Measurements from ENCODE around the gene TNS3. TPM values are rescaled to one million over a fixed set of nuclear protein-coding genes. Genes with fewer than 3 reads are reported as not detected.
"Not testable (repeated sequence)": the region's sequence is repeated elsewhere in the genome, so short reads cannot be mapped to it uniquely, and the experiment has no call there.

Gene TNS3
- polyA plus RNA-seq, 3 donors = 85.9 to 94.6 (median 88.0) TPM

DNA sequence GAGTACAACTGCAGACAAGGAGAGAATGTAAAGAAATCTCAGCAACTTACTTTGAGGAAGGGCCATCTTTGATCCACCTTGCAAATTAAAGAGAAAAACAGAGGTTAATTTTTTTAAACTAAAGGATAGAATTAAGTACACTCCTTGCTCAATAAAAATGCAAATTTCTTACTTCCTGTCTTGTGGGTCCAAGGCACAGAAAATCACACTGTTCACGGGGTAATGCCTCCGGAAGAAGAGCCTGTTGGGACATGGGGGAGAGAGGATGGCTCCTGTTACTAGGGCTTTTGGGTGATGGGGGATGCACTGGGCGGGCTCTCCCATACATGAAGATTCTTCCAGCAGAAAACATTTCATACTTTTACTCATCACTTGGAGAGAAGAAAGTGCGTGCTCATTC is 301.8 kb downstream of the TNS3 start:
- no peak for DNase-seq (ENCODE audit: low read depth in 3 of 3, low spot score in 2 of 3)

DNA sequence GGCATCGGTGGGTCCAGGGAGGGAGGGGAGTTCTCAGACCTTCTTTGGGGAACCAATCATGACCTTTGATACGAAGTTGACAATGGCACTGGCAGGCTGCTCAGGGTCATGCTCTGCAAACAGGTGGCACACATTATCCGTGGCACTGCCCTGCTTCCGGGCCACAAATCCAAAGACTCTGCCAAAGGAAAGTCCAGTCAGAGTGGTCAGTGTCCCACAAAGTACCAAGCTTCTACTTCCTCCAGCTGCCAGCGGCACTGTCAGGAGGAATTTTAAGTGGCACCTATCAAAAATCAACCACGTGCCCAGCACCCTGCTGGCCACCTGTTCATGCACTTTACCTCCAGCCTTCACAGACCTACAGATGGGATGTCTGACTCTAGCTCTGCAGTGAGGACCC is 303.9 kb downstream of the TNS3 start:
- no peak for DNase-seq (ENCODE audit: low read depth in 3 of 3, low spot score in 2 of 3)

GRCh38 chr7:47277321-47277781 is 304.6 kb downstream of the TNS3 start:
- no peak for DNase-seq (ENCODE audit: low read depth in 3 of 3, low spot score in 2 of 3)

GRCh38 chr7:47273974-47274766 is 307.7 kb downstream of the TNS3 start:
- no peak for DNase-seq (ENCODE audit: low read depth in 3 of 3, low spot score in 2 of 3)

- DNase-seq (ENCODE audit: low read depth in 3 of 3, low spot score in 2 of 3) = no peak
Measured at GRCh38 chr7:47273088-47273487, 308.8 kb downstream of the TNS3 start.

GRCh38 chr7:47271749-47272148 is 310.2 kb downstream of the TNS3 start:
- no peak for DNase-seq (ENCODE audit: low read depth in 3 of 3, low spot score in 2 of 3)

GRCh38 chr7:47268851-47269836 is 312.8 kb downstream of the TNS3 start:
- DNase-seq (ENCODE audit: low read depth in 3 of 3, low spot score in 2 of 3) = no peak

GRCh38 chr7:47267346-47267745 is 314.6 kb downstream of the TNS3 start:
- no peak for DNase-seq (ENCODE audit: low read depth in 3 of 3, low spot score in 2 of 3)

- DNase-seq (ENCODE audit: low read depth in 3 of 3, low spot score in 2 of 3) = no peak
Measured at GRCh38 chr7:47266799-47267198, 315.1 kb downstream of the TNS3 start.

GRCh38 chr7:47266131-47266706 is 315.7 kb downstream of the TNS3 start:
- DNase-seq (ENCODE audit: low read depth in 3 of 3, low spot score in 2 of 3) = peak; percentile 56 to 58 (median 57)

- no peak for DNase-seq (ENCODE audit: low read depth in 3 of 3, low spot score in 2 of 3)
Measured at GRCh38 chr7:47265621-47266020, 316.3 kb downstream of the TNS3 start.

DNA sequence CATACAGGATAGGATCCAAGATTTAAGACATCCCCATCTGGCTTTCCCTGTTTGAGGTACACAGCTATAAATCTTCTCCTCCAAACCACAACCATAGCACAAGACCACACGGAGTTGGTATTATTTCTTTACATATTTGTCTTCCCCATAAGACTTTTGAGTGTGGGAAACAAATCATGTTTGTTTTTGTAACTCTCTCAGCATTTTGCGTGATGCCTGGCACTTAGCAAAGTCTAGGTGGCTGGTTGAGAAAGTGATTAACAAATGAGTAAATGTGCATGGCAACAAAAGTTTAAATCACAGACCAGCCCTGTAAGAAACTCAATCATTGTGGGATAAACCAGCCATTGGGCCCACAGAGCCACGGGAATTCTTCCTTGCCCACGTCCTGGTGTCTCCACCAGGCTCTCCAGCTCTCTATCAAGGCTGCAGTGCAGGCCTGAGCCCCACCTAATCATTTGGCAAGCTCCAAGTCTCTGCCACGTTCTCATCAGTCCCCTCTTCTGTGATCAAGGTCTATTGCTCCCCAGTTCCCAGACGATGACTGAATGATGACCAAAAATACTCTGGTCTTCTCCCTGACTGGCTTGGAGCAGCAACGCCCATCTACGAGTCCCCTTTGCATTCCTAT is 317.8 kb downstream of the TNS3 start:
- DNase-seq (ENCODE audit: low read depth in 3 of 3, low spot score in 2 of 3) = no peak

DNA sequence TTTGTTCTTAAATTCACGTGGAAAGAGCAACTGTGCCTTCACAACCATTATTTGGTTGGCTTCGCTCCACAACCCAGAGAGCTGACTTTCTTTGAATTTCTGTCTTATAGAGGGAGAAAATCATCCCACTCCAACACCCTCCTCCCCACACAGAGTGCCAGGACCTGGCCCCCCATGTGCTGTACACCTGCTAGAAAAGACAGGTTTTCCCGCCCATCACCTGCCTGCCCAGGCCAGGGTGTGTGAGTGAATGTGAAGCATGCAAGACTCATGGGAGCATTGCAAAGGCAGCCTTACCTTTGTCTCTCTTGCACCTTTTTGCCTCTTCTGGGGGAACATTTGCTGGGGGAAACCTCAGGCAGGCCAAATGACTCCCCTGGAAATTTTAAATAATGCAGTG is 319.0 kb downstream of the TNS3 start:
- no peak for DNase-seq (ENCODE audit: low read depth in 3 of 3, low spot score in 2 of 3)

- DNase-seq (ENCODE audit: low read depth in 3 of 3, low spot score in 2 of 3) = not testable (repeated sequence)
Measured at GRCh38 chr7:47262160-47262559, 319.8 kb downstream of the TNS3 start.

- DNase-seq (ENCODE audit: low read depth in 3 of 3, low spot score in 2 of 3) = no peak
Measured at GRCh38 chr7:47260270-47260669, 321.6 kb downstream of the TNS3 start.

GRCh38 chr7:47259682-47260081 is 322.2 kb downstream of the TNS3 start:
- no peak for DNase-seq (ENCODE audit: low read depth in 3 of 3, low spot score in 2 of 3)

- DNase-seq (ENCODE audit: low read depth in 3 of 3, low spot score in 2 of 3) = no peak
Measured at GRCh38 chr7:47258798-47259197, 323.1 kb downstream of the TNS3 start.

DNA sequence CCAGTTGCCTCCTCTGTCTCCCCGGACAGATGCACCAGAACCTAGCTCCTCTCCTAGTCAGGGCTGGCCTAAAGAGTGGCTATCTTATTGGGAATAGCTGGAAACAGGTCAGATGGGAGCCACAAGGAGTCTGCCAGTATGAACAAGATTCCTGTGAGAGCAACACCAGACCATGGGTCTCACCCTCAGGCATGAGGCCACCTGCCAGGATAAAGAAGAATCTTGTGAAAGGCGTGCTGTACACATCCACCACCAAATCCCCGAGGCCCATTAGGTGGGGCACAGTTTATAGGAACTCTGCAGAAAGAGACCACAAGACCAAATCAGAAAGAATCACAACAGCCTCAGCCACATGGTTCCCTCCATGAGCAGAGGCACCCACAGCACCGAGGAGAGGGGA is 325.9 kb downstream of the TNS3 start:
- DNase-seq (ENCODE audit: low read depth in 3 of 3, low spot score in 2 of 3) = no peak

GRCh38 chr7:47255441-47255840 is 326.5 kb downstream of the TNS3 start:
- DNase-seq (ENCODE audit: low read depth in 3 of 3, low spot score in 2 of 3) = no peak

- no peak for DNase-seq (ENCODE audit: low read depth in 3 of 3, low spot score in 2 of 3)
Measured at GRCh38 chr7:47255007-47255406, 326.9 kb downstream of the TNS3 start.

Data from right renal cortex interstitium (tissue), 3 donors.